ENCODE measurements around the gene ARID4B.
"Not testable (repeated sequence)": the region's sequence is repeated elsewhere in the genome, so short reads cannot be mapped to it uniquely, and the experiment has no call there.

GRCh38 chr1:235159284-235159683 is 168.7 kb downstream of the ARID4B start:
- TF ChIP-seq CTCF (conservative IDR thresholded peaks at IDR 0.05 in 1 of 2, IDR thresholded peaks at IDR 0.05 in 1 of 2; ENCODE audit: low read depth in 1 of 2, low read length in 2 of 2); EZH2 (IDR thresholded peaks at IDR 0.05; ENCODE audit: low read length, missing control alignments): not testable (repeated sequence)
